Panc1 (cell line): ENCODE data around the gene PGM5.
"Not testable (repeated sequence)": the region's sequence is repeated elsewhere in the genome, so short reads cannot be mapped to it uniquely, and the experiment has no call there.

Experiments
- POLR2AphosphoS5 ChIP-seq: IDR thresholded peaks from 2 replicates; pipeline ENCODE4 v1.6.1; 2012; ENCODE audit warnings: mild to moderate bottlenecking, low read depth, low read length, moderate library complexity
- SIN3A ChIP-seq: IDR thresholded peaks from 2 replicates; pipeline ENCODE4 v1.6.1; 2012; ENCODE audit warnings: low read depth, mild to moderate bottlenecking, low read length, moderate library complexity, borderline replicate concordance; ENCODE audit not compliant: insufficient read depth
- TCF7L2 ChIP-seq: IDR thresholded peaks from 2 replicates; pipeline ENCODE4 v1.6.1; 2011; ENCODE audit warnings: mild to moderate bottlenecking, low read depth, low read length, inconsistent platforms
- TF ChIP-seq, protein P1 (sequence below): fragments of 450-650 bp; IDR thresholded peaks from 2 replicates; pipeline ENCODE4 v1.5.1; 2017; ENCODE audit warnings: mild to moderate bottlenecking
- TF ChIP-seq, protein P2 (sequence below), 2 experiments: IDR thresholded peaks; 2 replicates each; pipeline ENCODE4 v1.6.1; 2011 to 2012; ENCODE audit warnings: low read depth in 2 of 2, control low read depth in 1 of 2, low read length in 1 of 2, mild to moderate bottlenecking in 1 of 2, moderate library complexity in 1 of 2; ENCODE audit not compliant: insufficient read depth in 1 of 2

DNA sequence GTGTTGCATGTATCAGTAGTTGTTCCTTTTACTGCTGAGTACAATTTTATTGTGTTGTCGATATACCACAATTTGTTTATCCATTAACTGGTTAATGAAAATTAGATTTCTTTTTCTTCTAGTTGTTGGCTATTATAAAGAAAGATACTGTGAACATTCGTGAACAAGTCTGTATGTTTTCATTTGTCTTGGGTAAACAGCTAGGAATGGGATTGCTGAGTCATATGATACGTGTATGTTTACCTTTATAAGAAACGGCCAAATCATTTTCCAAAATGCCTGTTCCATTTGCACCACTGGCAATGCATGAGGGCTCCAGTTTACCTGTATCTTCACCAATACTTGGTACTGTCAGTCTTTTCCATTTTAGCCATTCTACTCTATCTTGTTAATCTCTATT is 33.1 kb downstream of the PGM5 start:
- TF ChIP-seq POLR2AphosphoS5, TCF7L2, SIN3A: not testable (repeated sequence)
- TF ChIP-seq, protein P1, sequence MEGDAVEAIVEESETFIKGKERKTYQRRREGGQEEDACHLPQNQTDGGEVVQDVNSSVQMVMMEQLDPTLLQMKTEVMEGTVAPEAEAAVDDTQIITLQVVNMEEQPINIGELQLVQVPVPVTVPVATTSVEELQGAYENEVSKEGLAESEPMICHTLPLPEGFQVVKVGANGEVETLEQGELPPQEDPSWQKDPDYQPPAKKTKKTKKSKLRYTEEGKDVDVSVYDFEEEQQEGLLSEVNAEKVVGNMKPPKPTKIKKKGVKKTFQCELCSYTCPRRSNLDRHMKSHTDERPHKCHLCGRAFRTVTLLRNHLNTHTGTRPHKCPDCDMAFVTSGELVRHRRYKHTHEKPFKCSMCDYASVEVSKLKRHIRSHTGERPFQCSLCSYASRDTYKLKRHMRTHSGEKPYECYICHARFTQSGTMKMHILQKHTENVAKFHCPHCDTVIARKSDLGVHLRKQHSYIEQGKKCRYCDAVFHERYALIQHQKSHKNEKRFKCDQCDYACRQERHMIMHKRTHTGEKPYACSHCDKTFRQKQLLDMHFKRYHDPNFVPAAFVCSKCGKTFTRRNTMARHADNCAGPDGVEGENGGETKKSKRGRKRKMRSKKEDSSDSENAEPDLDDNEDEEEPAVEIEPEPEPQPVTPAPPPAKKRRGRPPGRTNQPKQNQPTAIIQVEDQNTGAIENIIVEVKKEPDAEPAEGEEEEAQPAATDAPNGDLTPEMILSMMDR: not testable (repeated sequence)
- TF ChIP-seq, protein P2, sequence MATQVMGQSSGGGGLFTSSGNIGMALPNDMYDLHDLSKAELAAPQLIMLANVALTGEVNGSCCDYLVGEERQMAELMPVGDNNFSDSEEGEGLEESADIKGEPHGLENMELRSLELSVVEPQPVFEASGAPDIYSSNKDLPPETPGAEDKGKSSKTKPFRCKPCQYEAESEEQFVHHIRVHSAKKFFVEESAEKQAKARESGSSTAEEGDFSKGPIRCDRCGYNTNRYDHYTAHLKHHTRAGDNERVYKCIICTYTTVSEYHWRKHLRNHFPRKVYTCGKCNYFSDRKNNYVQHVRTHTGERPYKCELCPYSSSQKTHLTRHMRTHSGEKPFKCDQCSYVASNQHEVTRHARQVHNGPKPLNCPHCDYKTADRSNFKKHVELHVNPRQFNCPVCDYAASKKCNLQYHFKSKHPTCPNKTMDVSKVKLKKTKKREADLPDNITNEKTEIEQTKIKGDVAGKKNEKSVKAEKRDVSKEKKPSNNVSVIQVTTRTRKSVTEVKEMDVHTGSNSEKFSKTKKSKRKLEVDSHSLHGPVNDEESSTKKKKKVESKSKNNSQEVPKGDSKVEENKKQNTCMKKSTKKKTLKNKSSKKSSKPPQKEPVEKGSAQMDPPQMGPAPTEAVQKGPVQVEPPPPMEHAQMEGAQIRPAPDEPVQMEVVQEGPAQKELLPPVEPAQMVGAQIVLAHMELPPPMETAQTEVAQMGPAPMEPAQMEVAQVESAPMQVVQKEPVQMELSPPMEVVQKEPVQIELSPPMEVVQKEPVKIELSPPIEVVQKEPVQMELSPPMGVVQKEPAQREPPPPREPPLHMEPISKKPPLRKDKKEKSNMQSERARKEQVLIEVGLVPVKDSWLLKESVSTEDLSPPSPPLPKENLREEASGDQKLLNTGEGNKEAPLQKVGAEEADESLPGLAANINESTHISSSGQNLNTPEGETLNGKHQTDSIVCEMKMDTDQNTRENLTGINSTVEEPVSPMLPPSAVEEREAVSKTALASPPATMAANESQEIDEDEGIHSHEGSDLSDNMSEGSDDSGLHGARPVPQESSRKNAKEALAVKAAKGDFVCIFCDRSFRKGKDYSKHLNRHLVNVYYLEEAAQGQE (IDR thresholded peaks at IDR 0.05; ENCODE audit: insufficient read depth in 1 of 2, low read depth in 2 of 2, low read length in 1 of 2): not testable (repeated sequence)
